Osteocyte (in vitro differentiated cells): ENCODE results near the gene ABCA13. TPM values are rescaled to one million over a fixed set of nuclear protein-coding genes. Genes with fewer than 3 reads are reported as not detected.

Experiments used
- DNase-seq: peaks from one replicate; pipeline ENCODE4 v3.0.0; 2021; ENCODE audit warnings: mixed read lengths; ENCODE audit not compliant: unreplicated experiment; ENCODE audit errors: extremely low spot score
- H3K27ac Mint-ChIP-seq: one replicate; pipeline ENCODE4 v1.8.0; 2021; ENCODE audit warnings: mild to moderate bottlenecking, mixed read lengths; ENCODE audit not compliant: unreplicated experiment
- H3K27me3 Mint-ChIP-seq: one replicate; pipeline ENCODE4 v1.8.0; 2021; ENCODE audit warnings: mixed read lengths; ENCODE audit not compliant: unreplicated experiment
- H3K36me3 Mint-ChIP-seq: one replicate; pipeline ENCODE4 v1.8.0; 2021; ENCODE audit warnings: mixed read lengths; ENCODE audit not compliant: unreplicated experiment
- H3K4me1 Mint-ChIP-seq: one replicate; pipeline ENCODE4 v1.8.0; 2021; ENCODE audit warnings: mixed read lengths; ENCODE audit not compliant: unreplicated experiment
- H3K4me3 Mint-ChIP-seq: one replicate; pipeline ENCODE4 v1.8.0; 2021; ENCODE audit warnings: mild to moderate bottlenecking, moderate library complexity, mixed read lengths; ENCODE audit not compliant: unreplicated experiment
- H3K9me3 Mint-ChIP-seq: one replicate; pipeline ENCODE4 v1.8.0; 2021; ENCODE audit warnings: mixed read lengths; ENCODE audit not compliant: unreplicated experiment
- total RNA-seq: library from RNA; stranded (reverse); gene quantifications from 2 replicates; pipeline ENCODE4 v1.2.1, GENCODE V29; 2021
- TF ChIP-seq, protein P1 (sequence below): fragments of 200-600 bp; sonication (generic); IDR thresholded peaks from 2 replicates; pipeline ENCODE4 v1.5.0; 2021; ENCODE audit warnings: antibody characterized with exemption, mild to moderate bottlenecking, moderate library complexity

ABCA13 gene
- total RNA-seq, 1 donor from 2014 or later: 1.1 TPM

DNA sequence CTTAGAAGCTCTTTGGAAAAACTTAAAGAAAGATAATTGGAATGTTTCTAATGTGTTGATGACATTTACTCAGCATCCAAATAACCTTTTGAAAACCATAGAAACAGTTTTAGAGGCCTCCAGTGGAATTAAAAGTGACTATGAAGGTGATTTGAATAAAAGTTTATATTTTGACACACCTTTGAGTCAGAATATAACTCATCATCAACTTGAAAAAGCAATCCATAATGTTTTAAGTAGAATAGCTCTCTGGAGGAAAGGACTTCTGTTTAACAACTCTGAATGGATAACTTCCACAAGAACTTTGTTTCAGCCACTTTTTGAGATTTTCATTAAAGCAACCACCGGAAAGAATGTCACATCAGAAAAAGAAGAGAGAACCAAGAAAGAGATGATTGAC is 108.2 kb downstream of the ABCA13 start:
- H3K4me1 Mint-ChIP-seq: peaks cover 22% of the 10 kb centered on the region
- DNase-seq: no peak
- no peaks in the 10 kb centered on the region for H3K36me3 Mint-ChIP-seq
- H3K4me3 Mint-ChIP-seq: no peak overlapping the region
- no peaks in the 10 kb centered on the region for H3K9me3 Mint-ChIP-seq
- H3K27ac Mint-ChIP-seq: no peak overlapping the region
- H3K27me3 Mint-ChIP-seq: peaks cover 5% of the 10 kb centered on the region
- TF ChIP-seq, protein P1, sequence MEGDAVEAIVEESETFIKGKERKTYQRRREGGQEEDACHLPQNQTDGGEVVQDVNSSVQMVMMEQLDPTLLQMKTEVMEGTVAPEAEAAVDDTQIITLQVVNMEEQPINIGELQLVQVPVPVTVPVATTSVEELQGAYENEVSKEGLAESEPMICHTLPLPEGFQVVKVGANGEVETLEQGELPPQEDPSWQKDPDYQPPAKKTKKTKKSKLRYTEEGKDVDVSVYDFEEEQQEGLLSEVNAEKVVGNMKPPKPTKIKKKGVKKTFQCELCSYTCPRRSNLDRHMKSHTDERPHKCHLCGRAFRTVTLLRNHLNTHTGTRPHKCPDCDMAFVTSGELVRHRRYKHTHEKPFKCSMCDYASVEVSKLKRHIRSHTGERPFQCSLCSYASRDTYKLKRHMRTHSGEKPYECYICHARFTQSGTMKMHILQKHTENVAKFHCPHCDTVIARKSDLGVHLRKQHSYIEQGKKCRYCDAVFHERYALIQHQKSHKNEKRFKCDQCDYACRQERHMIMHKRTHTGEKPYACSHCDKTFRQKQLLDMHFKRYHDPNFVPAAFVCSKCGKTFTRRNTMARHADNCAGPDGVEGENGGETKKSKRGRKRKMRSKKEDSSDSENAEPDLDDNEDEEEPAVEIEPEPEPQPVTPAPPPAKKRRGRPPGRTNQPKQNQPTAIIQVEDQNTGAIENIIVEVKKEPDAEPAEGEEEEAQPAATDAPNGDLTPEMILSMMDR: no peak

DNA sequence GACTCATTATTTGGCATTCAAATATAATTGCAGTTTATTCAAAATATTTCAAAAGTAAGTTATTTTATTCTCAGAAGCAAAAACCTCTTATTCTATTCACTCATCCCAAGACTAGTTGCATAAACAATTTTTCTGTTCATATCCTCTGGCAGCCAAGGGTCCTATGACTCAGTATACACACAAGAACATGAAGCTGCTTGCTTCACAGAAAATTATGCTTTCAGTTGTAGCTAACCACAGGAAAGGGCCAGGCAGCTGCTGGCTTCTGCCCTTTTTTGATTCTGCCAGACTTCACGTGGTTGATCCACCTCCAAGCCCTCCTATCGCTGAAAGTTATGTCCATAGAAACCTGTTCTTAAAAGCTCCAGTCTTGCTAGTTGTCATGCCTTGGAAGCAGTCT is 108.8 kb downstream of the ABCA13 start:
- TF ChIP-seq, protein P1: no peak
- no peak for DNase-seq
- no peak overlapping the region for H3K4me3 Mint-ChIP-seq

DNA sequence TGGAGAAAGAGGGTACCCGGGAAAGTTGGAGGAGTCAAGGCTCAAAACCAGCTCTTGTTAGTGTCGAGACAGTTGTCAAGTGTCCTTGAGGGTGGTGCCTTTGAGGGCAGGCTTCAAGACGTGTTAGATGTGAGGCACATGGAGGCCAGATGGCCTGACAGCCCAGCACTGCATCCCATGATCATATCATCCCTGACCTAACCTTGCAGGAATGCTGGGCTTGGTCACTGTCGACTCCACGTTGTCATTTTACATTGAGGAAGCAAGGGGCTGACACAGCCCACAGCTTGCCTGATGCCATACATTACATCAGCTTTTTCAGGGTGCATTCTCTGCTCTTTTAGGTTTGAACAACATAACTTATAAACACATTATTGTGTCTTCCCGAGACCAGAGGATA is 114.1 kb downstream of the ABCA13 start:
- Mint-ChIP-seq H3K27me3 (peaks cover 15% of the 10 kb centered on the region), H3K9me3 (no peaks in the 10 kb centered on the region), H3K4me1 (peaks cover 2% of the 10 kb centered on the region), H3K36me3 (no peaks in the 10 kb centered on the region), H3K4me3 (no peak overlapping the region), H3K27ac (no peak overlapping the region)
- DNase-seq: no peak
- TF ChIP-seq, protein P1: no peak

More for the DNA sequence above, 108.8 kb downstream of the ABCA13 start:
- Mint-ChIP-seq H3K27ac (no peak overlapping the region), H3K27me3 (peaks cover 9% of the 10 kb centered on the region), H3K36me3 (no peaks in the 10 kb centered on the region), H3K4me1 (peaks cover 15% of the 10 kb centered on the region), H3K9me3 (no peaks in the 10 kb centered on the region)

DNA sequence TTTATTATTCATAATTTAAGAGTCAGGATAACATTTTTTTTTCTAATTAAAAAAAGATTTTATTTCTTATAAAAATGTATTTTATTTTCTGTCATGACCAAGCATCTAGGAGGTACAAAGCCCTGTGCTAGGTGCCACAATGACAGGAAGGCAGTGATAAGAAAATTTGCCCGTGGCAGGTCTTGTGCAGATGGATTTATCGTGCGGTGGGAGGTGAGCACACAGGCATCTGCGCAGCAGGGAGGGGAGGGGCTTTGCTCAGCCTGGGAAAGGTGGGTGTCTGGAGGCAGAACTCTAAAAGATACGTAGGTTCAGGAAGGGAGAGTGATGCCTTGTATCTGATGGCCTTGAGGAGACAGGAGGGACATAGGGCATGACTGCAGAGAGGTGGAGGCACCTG is 115.6 kb downstream of the ABCA13 start:
- Mint-ChIP-seq H3K27ac (no peak overlapping the region), H3K4me3 (no peak overlapping the region), H3K27me3 (peaks cover 20% of the 10 kb centered on the region), H3K4me1 (no peaks in the 10 kb centered on the region), H3K36me3 (no peaks in the 10 kb centered on the region), H3K9me3 (no peaks in the 10 kb centered on the region)
- no peak for DNase-seq
- TF ChIP-seq, protein P1: no peak

DNA sequence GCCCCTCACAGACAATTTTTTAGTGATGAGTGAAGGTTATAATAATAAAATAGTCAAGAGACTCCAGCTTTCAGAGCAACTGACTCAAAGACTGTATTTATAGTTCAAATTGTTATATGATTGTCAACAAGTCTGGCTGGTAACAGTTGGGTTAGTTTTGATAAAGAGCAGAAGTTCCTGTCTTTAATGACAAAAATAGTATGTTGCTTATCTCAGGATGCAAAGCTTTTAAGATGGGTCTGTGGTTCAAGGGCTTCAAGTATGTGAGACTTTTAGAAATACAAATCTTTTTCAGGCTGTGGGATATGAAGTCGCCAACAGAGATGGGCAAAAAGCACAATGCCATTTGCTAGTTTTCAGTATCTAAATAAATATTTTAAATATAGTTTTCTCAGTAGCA is 118.4 kb downstream of the ABCA13 start:
- TF ChIP-seq, protein P1: no peak
- DNase-seq: no peak
- no peaks in the 10 kb centered on the region for H3K4me1 Mint-ChIP-seq
- H3K36me3 Mint-ChIP-seq: no peaks in the 10 kb centered on the region
- H3K27me3 Mint-ChIP-seq: peaks cover 24% of the 10 kb centered on the region
- no peaks in the 10 kb centered on the region for H3K9me3 Mint-ChIP-seq
- H3K4me3 Mint-ChIP-seq: no peak overlapping the region
- H3K27ac Mint-ChIP-seq: no peak overlapping the region
